Measurements from ENCODE around the gene PAMR1.
"Not testable (repeated sequence)": the region's sequence is repeated elsewhere in the genome, so short reads cannot be mapped to it uniquely, and the experiment has no call there.

PAMR1 gene, protein sequence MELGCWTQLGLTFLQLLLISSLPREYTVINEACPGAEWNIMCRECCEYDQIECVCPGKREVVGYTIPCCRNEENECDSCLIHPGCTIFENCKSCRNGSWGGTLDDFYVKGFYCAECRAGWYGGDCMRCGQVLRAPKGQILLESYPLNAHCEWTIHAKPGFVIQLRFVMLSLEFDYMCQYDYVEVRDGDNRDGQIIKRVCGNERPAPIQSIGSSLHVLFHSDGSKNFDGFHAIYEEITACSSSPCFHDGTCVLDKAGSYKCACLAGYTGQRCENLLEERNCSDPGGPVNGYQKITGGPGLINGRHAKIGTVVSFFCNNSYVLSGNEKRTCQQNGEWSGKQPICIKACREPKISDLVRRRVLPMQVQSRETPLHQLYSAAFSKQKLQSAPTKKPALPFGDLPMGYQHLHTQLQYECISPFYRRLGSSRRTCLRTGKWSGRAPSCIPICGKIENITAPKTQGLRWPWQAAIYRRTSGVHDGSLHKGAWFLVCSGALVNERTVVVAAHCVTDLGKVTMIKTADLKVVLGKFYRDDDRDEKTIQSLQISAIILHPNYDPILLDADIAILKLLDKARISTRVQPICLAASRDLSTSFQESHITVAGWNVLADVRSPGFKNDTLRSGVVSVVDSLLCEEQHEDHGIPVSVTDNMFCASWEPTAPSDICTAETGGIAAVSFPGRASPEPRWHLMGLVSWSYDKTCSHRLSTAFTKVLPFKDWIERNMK

GRCh38 chr11:35525501-35526175 is at the start of gene PAMR1:
Gene PAMR1 (minus strand): TSS chr11:35525616. CDS start chr11:35525585, 31 bp downstream.
- peak; percentile 92 for DNase-seq (ENCODE audit: low read depth)

GRCh38 chr11:35571696-35572095 is 46.3 kb upstream of the PAMR1 start:
- no peak for DNase-seq (ENCODE audit: low read depth)

DNA sequence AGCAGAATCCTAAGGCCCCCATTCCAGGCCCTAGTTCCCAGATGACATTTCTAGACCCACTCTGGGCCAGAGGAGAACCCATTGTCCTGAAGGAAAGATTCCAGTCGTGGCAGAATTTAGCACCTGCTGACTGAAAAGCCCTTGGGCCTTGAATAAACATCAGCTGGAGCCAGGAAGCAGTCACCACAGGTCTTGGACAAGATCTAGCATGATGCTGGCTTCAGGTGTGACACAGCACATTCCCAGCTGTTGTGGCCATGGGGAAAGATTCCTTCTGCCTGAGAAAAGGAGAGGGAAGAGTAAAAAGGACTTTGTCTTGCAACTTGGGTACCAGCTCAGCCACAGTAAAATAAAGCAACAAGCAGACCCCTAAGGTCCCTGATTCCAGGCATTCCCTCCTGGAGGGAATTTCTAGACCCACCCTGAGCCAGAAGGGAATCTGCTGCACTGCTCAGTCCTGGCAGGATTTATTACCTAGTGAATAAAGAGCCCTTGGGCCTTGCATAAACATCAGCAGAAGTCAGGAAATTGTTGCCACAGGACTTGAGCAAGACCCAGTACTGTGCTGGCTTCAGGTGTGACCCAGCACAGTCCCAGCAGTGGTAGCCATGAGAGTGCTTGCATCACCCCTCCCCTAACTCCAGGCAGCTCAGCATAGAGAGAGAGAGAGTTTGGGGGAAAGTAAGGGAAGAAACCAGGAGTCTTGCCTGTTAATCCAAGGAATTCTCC is 42.5 kb upstream of the PAMR1 start:
- peak; percentile 32 for DNase-seq (ENCODE audit: low read depth)

DNA sequence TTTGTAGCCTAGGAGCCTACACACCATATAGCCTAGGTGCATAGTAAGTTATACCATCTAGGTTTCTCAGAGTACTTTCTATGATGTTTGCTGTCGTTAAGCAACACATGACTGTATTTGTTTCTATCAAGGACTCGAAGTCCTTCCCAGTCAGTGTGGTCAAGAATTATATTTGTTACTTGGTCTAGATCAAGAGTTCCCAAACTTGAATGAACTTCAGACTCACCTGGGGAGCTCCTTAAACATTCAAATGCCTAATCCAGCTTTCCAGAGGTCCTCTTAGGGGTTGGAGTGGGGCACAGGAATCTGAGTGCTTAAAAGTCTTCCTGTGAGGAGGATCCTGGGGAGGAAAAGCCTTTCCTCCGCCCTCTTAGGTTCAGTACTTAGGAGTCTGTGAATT is 41.5 kb upstream of the PAMR1 start:
- no peak for DNase-seq (ENCODE audit: low read depth)

- DNase-seq (ENCODE audit: low read depth) = no peak
Observed at GRCh38 chr11:35566181-35566580, 40.8 kb upstream of the PAMR1 start.

- DNase-seq (ENCODE audit: low read depth) = no peak
Observed at GRCh38 chr11:35564245-35564595, 38.8 kb upstream of the PAMR1 start.

DNA sequence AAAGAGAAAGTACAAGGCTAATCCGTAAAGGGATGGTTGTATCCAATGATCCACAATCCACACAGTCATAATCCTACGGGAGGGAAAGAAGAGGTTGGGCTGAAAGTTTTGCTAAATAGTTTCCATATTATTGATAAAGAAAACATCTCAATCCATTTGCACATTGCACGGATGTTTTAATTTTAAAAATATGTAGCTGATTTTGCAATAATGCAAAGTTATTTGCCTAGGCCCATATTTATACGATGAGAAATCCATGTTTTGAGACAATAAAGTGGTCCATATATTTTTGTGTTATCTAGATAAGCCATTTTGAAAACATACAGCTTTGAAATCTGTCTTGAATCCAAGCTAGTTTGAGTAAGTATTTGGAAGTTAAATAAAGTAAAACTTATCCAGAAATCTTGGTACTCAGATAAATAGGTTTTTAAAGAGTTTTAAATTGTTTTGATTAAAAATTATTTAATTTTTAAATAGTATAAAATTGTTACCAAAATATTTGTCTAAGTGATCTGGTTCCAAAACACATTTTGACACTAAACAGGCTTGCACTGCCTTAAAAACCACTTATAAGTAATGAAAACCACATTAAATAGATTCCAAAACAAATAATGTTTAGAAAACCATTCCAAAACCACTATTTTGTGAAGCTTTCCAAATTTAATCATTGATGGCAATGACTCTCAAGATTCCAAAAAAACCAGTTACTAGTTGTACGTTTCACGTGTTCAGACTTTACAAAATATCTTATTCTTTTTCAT is 38.2 kb upstream of the PAMR1 start:
- DNase-seq (ENCODE audit: low read depth) = peak; percentile 48

- no peak for DNase-seq (ENCODE audit: low read depth)
Observed at GRCh38 chr11:35559949-35560348, 34.5 kb upstream of the PAMR1 start.

DNA sequence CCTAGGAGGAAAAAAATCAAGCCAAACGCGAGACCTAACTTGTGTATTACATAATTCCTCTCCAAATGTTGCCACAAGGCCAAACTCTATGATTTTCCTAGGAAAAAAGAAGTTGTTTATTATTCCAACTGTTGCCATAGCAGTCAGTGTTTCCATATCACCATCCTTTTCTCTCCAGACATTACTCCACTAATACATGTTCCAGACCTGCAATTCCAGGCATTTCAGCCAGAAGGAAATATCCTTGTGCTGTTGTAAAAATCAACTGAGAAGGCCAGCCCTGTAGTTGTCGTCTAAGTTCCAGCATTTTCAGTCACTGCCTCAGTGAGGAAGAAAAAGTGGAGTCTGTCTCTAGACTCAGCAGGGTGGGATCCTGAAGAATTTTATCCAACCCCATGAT is 33.1 kb upstream of the PAMR1 start:
- no peak for DNase-seq (ENCODE audit: low read depth)

GRCh38 chr11:35555488-35555887 is 30.1 kb upstream of the PAMR1 start:
- DNase-seq (ENCODE audit: low read depth) = no peak

GRCh38 chr11:35554491-35555437 is 29.3 kb upstream of the PAMR1 start:
- peak; percentile 83 for DNase-seq (ENCODE audit: low read depth)

DNA sequence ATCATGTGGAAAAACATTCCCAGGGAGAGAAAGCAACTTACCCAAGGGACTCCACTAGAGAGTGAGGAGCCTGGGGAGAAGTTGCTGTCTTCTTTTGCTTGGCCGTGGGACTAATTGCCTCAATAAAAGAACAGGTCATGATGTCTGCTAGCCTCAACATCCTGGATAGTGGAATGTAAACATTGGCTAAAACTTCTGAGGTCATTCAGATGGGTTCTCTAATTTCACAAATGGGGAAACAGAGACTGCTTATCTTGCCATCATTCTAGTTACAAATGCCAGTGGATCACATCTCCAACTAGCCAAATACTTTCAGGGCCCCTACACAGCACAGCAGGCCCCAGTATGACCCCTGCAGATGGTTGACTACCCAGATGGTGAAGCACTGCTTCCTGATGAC is 28.4 kb upstream of the PAMR1 start:
- peak; percentile 98 for DNase-seq (ENCODE audit: low read depth)

DNA sequence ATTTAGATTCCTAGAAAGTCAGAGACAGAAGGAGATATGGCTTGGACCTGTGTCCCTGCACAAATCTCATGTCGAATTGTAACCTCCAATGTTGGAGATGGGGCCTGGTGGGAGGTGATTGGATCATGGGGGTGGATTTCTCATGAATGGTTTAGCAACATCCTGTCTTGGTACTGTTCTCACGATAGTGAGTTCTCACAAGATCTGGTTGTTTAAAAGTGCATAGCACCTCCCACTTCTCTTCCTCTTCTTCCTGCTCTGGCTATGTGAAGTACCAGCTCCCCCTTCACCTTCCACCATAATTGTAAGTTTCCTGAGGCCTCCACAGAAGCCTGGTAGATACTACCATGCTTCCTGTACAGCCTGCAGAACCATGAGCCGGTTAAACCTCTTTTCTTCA is 27.6 kb upstream of the PAMR1 start:
- peak; percentile 61 for DNase-seq (ENCODE audit: low read depth)

DNA sequence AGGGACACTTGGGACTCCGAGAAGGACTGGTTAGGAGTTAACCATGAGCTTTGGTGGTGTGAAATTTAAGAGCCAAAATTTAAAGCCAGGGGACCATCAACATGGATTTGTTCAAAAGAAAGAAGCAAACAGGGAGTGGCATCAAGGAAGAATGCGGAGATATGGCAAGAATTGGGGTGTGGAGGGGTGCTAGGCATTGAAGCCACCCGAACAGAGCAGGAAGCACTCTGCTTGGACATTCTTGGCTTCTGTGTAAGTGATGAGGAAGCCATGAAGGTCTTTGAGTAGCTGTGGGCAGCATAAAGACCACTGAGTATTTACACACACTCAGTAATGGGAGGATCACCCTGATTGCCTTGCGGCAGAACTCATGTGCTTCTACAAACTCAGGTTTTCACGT is 27.2 kb upstream of the PAMR1 start:
- DNase-seq (ENCODE audit: low read depth) = no peak

- peak; percentile 67 for DNase-seq (ENCODE audit: low read depth)
Observed at GRCh38 chr11:35550374-35551036, 25.1 kb upstream of the PAMR1 start.

GRCh38 chr11:35549787-35550186 is 24.4 kb upstream of the PAMR1 start:
- DNase-seq (ENCODE audit: low read depth) = peak; percentile 99

DNA sequence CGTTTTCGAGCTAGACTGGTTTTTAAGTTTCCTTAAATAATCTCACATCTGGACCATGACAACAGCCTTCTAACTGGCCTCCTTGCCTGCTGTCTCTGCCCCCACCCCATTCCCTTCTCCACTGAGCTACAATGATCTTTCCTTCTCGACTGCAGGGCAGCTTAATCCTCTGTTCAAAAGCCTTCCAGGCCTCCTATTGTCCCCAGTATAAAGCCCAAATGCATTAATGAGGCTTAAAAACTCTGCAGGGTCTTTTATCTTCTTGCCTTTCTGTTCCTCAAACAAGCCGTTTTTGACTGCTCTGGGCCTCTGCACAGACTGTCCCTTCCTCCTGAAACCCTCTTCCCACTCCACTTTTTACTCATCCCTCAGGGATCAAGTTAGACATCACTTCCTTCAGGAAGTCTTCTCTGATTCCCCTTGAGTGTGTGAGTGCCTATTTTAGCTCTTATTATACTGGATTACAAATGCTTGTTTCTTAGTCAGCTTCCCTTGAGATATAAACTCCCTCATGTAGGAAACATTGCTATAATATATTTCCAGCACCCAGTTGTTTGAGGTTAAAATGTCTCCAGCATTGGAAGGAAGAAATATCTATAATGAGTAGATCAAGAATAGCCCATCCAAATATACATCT is 23.6 kb upstream of the PAMR1 start:
- peak; percentile 26 for DNase-seq (ENCODE audit: low read depth)

DNA sequence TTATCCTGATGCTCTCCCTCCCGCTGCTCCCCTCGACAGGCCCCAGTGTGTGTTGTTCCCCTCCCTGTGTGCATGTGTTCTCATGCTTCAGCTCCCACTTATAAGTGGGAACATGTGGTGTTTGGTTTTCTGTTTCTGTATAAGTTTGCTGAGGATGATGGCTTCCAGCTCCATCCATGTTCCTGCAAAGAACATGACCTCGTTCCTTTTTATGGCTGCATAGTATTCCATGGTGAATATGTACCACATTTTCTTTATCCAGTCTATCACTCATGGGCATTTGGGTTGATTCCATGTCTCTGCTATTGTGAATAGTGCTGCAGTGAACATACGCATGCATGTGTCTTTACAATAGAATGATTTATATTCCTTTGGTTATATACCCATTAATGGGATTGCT is 22.6 kb upstream of the PAMR1 start:
- not testable (repeated sequence) for DNase-seq (ENCODE audit: low read depth)

DNA sequence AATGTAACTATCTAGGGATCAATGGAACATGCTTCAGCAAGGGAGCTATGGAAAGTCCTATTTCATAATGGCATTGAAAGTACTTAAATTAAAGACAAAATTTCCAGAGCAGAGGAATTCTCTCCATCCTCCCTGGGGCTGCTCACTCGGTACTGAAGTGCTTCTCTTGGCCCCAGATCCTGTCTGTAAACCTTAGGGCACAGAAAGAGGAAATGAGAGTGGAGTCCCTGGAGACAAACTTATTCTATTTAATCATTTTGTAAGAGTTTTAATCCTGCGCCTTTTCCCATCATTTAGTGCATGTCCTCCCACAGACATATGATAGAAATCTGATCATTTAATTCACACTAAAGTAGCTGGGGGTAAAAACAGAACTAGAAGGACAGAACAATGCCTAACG is 20.9 kb upstream of the PAMR1 start:
- DNase-seq (ENCODE audit: low read depth) = no peak
